A673 (cell line): Measurements from ENCODE around the gene GRB7. TPM values are rescaled to one million over a fixed set of nuclear protein-coding genes. Genes with fewer than 3 reads are reported as not detected.

ENCODE experiments used
- BruUV-seq: library from RNA; stranded (reverse); fragments of 400-500 nt; replicated peaks from 2 replicates; lab custom pipeline; 2021; lab: Mats Ljungman, UMichigan
- CTCF ChIA-PET: fragments of 300-600 bp; sonication (Branson Sonifier 250); formaldehyde crosslinking; loops from one replicate; lab custom pipeline; 2022; ENCODE audit warnings: antibody characterized with exemption; lab: Charles Lee
- POLR2A ChIA-PET: fragments of 300-600 bp; sonication (Branson Sonifier 250); formaldehyde crosslinking; loops from one replicate; lab custom pipeline; 2022; ENCODE audit warnings: antibody characterized with exemption; ENCODE audit not compliant: low non-redundant PET; lab: Charles Lee
- DNase-seq: peaks from one replicate; pipeline ENCODE4 v3.0.0-alpha.2; 2015; ENCODE audit warnings: low spot score
- H3K27ac ChIP-seq: fragments of 200-600 bp; sonication (generic); 2 replicates; pipeline ENCODE4 v1.5.1; 2016; ENCODE audit warnings: mixed run types, low read depth, mild to moderate bottlenecking, mixed read lengths, antibody characterized with exemption, low read length; ENCODE audit not compliant: poor library complexity, severe bottlenecking
- H3K27me3 ChIP-seq: fragments of 200-600 bp; sonication (generic); replicated peaks from 2 replicates; pipeline ENCODE4 v1.6.1; 2017; ENCODE audit warnings: mixed run types, low read depth, mild to moderate bottlenecking, mixed read lengths, antibody characterized with exemption, low read length; ENCODE audit not compliant: insufficient read depth, poor library complexity
- H3K36me3 ChIP-seq: fragments of 200-600 bp; sonication (generic); 2 replicates; pipeline ENCODE4 v1.6.1; 2016; ENCODE audit warnings: mixed run types, mild to moderate bottlenecking, mixed read lengths, antibody characterized with exemption, low read length; ENCODE audit not compliant: insufficient read depth, poor library complexity, severe bottlenecking
- H3K4me1 ChIP-seq: fragments of 200-600 bp; sonication (generic); 2 replicates; pipeline ENCODE4 v1.6.1; 2017; ENCODE audit warnings: mixed run types, mild to moderate bottlenecking, mixed read lengths, antibody characterized with exemption, low read length; ENCODE audit not compliant: insufficient read depth, poor library complexity, severe bottlenecking
- H3K4me3 ChIP-seq: fragments of 200-600 bp; sonication (generic); 2 replicates; pipeline ENCODE4 v1.5.1; 2016; ENCODE audit warnings: low read depth, mixed run types, mild to moderate bottlenecking, mixed read lengths, low read length; ENCODE audit not compliant: poor library complexity, severe bottlenecking
- H3K9me3 ChIP-seq: fragments of 200-600 bp; sonication (generic); 2 replicates; pipeline ENCODE4 v1.6.1; 2016; ENCODE audit warnings: mixed run types, low read depth, mild to moderate bottlenecking, mixed read lengths, antibody characterized with exemption, low read length; ENCODE audit not compliant: poor library complexity, severe bottlenecking
- CTCF ChIP-seq: fragments of 300-800, 200-600 bp; sonication (generic); conservative IDR thresholded peaks from 2 replicates; pipeline ENCODE4 v1.5.1; 2017; ENCODE audit warnings: low read depth, mild to moderate bottlenecking, antibody characterized with exemption, low read length, moderate library complexity, mixed read lengths
- EZH2 ChIP-seq: fragments of 200-600 bp; sonication (generic); IDR thresholded peaks from 2 replicates; pipeline ENCODE4 v1.6.1; 2017; ENCODE audit warnings: borderline replicate concordance, low read depth, mild to moderate bottlenecking, mixed read lengths, antibody characterized with exemption, low read length; ENCODE audit not compliant: poor library complexity, severe bottlenecking
- intact Hi-C: fragments of 100-400 bp; cut with micrococcal nuclease; formaldehyde crosslinking; loops from one replicate; pipeline ENCODE4 v1.10.0; 2022; ENCODE audit not compliant: unreplicated experiment
- total RNA-seq: library from RNA; stranded (reverse); gene quantifications from 2 replicates; pipeline ENCODE4 v1.2.3, GENCODE V29; 2021

The GRB7 gene
- total RNA-seq, 1 experiment from 2014 or later: 0.62 TPM

DNA sequence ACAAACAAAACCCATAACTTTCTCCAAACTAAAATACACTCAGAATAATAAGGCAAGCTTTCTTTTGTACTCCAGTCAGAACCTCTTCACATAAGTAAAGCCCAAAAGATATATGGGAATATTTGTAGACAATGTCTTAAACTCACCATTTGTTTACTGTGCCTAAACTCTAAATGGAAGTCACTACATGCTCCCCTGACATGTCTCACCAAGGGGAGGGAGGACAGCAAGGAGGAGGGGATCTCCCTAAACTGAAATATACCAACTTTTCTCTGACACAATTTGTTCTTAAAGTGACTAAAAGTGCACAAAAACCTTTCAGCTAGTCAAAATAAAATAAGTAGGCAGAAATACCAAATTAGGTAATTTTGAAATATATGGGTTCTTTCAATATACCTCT lies 38.5 kb downstream of the GRB7 start:
- Histone ChIP-seq H3K27ac (no peak overlapping the region), H3K36me3 (no peaks in the 10 kb centered on the region), H3K4me1 (no peaks in the 10 kb centered on the region), H3K27me3 (no peaks in the 10 kb centered on the region), H3K9me3 (no peaks in the 10 kb centered on the region), H3K4me3 (no peak overlapping the region)
- ChIA-PET POLR2A (no interaction called here), CTCF (no interaction called here)
- intact Hi-C loops: no loop called here
- TF ChIP-seq CTCF: no peak
- no peak for TF ChIP-seq EZH2
- BruUV-seq: no TSS peak
- no peak for DNase-seq

DNA sequence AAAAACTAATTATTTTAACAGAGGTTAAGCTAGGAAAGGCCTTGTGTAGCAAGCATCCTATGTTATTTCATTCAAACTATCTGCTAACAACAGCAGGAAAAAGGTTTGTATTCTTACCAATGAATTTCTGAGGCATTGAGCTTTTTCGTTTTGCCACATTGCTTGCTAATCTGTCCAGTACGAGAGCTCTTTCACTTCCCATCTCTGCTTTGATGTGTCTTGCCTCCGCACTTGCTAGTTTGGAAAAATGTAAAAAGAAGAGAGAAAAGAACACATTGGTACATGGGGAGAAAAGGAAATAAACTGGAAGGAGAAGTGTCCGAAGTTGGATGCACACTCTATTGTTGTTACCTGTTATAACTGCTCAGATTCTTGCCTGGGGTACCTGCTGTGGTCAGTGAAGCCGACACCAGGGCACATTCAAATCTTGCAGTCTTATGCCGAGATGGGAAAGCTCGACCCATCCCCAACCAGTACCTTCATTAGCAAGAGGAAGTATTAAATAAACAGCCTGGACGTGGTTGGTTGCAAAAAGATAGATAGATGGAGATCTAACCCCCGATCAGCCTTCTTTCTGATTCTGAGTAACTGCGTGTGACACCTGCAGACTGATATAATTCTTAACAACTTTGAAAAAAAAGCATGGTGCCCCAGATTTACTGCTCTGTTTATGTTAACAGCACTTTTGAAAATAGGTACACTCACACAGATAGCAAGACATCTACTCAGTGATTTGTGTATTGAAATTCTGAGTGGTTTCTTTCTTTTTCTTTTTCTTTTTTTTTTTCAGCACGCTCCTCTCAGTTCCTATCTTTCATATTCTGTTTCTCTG lies 40.0 kb downstream of the GRB7 start:
- Histone ChIP-seq H3K27me3 (no peaks in the 10 kb centered on the region), H3K36me3 (no peaks in the 10 kb centered on the region), H3K27ac (no peak overlapping the region), H3K4me1 (no peaks in the 10 kb centered on the region), H3K4me3 (no peak overlapping the region), H3K9me3 (no peaks in the 10 kb centered on the region)
- TF ChIP-seq EZH2: no peak
- TF ChIP-seq CTCF: no peak
- no peak for DNase-seq
- no TSS peak for BruUV-seq
- POLR2A ChIA-PET: no interaction called here
- CTCF ChIA-PET: no interaction called here
- intact Hi-C loops: no loop called here

DNA sequence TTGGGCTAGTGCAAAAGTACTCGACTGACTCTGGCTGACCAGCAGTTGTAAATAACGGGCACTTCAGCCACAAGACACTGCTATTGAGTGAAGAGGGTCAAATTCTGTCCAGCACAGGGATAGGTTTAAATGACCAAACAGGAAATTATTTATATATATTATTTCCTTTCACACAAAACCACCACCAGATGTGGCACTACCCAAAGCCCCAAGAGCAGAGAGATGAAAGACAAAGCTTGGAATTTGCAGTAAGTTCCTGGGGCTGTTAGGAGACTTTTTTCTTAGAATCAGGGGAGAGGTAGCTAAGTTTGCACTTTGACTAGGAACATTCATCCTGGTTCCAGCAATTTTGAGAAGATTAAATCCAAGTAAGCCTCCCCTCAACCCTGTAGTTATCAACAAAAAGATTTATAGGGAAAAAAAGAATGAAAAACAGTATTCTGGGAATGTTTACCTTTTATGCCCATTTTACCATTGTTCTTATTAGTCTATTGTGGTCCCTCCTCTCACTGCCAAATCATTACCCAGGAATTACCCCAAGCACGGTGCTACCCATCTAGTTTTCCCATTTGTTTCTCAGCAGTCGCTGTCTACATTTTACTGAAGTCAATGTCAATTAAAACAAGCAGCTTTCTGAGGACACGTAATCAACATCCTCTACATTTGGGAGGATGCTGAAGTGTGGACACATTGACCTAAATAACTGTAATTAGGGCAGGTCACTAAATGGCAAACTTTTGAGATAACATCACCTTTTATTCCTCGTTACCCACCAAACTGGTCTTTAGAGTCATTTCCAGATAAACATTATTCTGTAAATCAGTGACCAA lies 43.5 kb downstream of the GRB7 start:
- CTCF ChIA-PET: no interaction called here
- POLR2A ChIA-PET: no interaction called here
- Histone ChIP-seq H3K36me3 (no peaks in the 10 kb centered on the region), H3K27ac (no peak overlapping the region), H3K27me3 (no peaks in the 10 kb centered on the region), H3K4me3 (no peak overlapping the region), H3K4me1 (no peaks in the 10 kb centered on the region), H3K9me3 (no peaks in the 10 kb centered on the region)
- no TSS peak for BruUV-seq
- TF ChIP-seq EZH2: no peak
- no peak for DNase-seq
- intact Hi-C loops: no loop called here
